ENCODE measurements around the gene MAP3K14.

The MAP3K14 gene

DNA sequence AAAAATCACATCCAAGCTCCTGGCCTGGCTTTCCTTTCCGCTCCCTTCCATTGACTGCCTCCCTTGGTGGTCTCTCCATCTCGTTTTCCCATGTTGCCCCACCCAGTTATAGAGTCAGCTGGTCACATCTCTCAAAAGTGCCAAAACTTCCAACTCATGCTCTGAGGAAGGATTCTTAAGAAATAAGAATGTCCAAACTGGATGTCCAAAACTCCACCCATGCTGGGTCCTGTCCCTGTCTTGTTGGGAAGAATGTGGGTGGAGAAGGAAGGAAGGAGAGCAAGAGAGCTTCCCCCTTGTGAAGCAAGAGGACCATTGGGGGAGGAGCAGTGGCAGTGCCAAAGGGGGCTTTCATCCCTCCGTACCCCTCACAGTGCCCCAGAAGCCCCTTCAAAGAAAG lies 44.6 kb upstream of the MAP3K14 start:
- H3K27me3 Mint-ChIP-seq (ENCODE audit: low read depth, poor library complexity) = peaks cover 35% of the 10 kb centered on the region
- TF ChIP-seq, protein P1, sequence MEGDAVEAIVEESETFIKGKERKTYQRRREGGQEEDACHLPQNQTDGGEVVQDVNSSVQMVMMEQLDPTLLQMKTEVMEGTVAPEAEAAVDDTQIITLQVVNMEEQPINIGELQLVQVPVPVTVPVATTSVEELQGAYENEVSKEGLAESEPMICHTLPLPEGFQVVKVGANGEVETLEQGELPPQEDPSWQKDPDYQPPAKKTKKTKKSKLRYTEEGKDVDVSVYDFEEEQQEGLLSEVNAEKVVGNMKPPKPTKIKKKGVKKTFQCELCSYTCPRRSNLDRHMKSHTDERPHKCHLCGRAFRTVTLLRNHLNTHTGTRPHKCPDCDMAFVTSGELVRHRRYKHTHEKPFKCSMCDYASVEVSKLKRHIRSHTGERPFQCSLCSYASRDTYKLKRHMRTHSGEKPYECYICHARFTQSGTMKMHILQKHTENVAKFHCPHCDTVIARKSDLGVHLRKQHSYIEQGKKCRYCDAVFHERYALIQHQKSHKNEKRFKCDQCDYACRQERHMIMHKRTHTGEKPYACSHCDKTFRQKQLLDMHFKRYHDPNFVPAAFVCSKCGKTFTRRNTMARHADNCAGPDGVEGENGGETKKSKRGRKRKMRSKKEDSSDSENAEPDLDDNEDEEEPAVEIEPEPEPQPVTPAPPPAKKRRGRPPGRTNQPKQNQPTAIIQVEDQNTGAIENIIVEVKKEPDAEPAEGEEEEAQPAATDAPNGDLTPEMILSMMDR (IDR thresholded peaks at IDR 0.05) = no peak
- H3K27ac Mint-ChIP-seq = no peak overlapping the region
- H3K4me1 Mint-ChIP-seq = peaks cover 14% of the 10 kb centered on the region
- H3K4me3 Mint-ChIP-seq = no peak overlapping the region
- H3K36me3 Mint-ChIP-seq (ENCODE audit: low read depth) = no peaks in the 10 kb centered on the region
- H3K9me3 Mint-ChIP-seq = peaks cover 8% of the 10 kb centered on the region
- no peak for DNase-seq

DNA sequence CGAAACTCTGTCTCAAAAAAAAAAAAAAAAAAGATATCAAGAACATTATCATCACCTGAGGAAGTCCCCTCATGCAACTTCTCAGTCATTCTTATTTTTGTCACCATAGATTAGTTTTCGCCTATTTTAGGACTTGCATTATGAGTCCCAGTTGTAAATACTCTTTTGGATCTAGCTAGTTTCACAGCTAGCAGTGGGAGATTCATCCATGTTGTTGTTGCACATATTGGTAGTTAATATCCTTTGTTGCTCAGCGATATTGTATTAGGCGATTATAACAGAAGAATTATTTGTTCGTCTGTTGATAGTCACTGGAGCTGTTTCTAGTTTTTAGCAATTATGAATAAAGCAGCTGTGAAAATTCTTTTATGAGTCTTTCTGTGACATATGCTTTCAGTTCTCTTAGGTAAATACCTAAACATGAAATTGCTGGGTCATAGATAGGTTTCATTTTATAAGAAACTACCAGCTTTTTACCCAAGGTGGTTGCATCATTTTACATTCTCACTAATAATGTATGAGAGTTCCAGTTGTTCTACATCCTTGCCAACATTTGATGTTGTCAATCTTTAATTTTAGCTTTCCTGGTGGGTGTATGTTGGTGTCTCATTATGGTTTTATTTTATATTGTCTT lies 40.7 kb upstream of the MAP3K14 start:
- Mint-ChIP-seq H3K27me3 (ENCODE audit: low read depth, poor library complexity) (peaks cover 37% of the 10 kb centered on the region), H3K4me3 (no peak overlapping the region), H3K4me1 (no peaks in the 10 kb centered on the region), H3K27ac (no peak overlapping the region), H3K36me3 (ENCODE audit: low read depth) (no peaks in the 10 kb centered on the region), H3K9me3 (peaks cover 6% of the 10 kb centered on the region)
- DNase-seq = no peak
- TF ChIP-seq, protein P1 (IDR thresholded peaks at IDR 0.05) = no peak

DNA sequence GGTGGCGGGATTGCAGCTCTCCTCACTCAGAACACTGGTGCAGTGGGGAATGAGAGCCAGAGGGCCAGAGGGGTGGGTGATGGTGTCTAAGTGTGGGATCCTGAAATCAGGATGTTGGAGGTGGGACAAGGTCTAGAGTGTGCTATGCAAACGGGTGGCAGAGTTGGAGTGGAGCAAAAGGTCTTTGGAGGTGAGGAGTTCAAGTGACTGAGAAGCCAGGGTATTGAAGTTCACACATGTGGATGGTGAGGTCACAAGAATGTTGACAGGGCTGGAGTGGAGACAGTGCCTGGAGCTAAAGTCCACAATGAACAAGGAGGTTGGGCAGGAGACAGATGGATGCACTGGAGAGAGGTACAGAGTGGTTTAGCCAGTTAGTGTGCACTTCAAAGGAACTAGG lies 38.3 kb upstream of the MAP3K14 start:
- H3K4me3 Mint-ChIP-seq = no peak overlapping the region
- peaks cover 19% of the 10 kb centered on the region for H3K9me3 Mint-ChIP-seq
- peaks cover 28% of the 10 kb centered on the region for H3K27me3 Mint-ChIP-seq (ENCODE audit: low read depth, poor library complexity)
- DNase-seq = no peak
- no peaks in the 10 kb centered on the region for H3K36me3 Mint-ChIP-seq (ENCODE audit: low read depth)
- H3K27ac Mint-ChIP-seq = no peak overlapping the region
- no peaks in the 10 kb centered on the region for H3K4me1 Mint-ChIP-seq
- TF ChIP-seq, protein P1 (IDR thresholded peaks at IDR 0.05) = no peak

DNA sequence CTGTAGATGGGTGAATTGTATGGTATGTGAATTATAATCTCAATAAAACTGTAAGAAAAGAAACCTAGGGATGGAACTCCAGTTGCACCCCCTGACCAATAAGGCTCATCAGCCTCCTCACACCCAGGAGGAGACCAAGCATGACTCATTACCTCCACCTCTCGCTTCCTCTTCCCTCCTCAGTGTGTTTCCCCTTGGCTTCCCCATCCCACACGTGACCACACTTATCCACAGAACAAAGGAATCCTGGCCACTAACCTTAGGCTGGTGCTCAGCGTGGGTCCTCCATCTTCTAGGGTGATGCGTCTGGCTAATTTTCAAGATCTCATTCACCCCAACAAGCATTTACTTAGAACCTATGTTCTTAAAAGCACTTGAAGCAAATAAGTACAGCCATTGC lies 36.2 kb upstream of the MAP3K14 start:
- Mint-ChIP-seq H3K27ac (no peak overlapping the region), H3K9me3 (peaks cover 22% of the 10 kb centered on the region), H3K4me3 (no peak overlapping the region), H3K27me3 (ENCODE audit: low read depth, poor library complexity) (peaks cover 33% of the 10 kb centered on the region), H3K36me3 (ENCODE audit: low read depth) (no peaks in the 10 kb centered on the region), H3K4me1 (no peaks in the 10 kb centered on the region)
- DNase-seq = no peak
- TF ChIP-seq, protein P1 (IDR thresholded peaks at IDR 0.05) = no peak

DNA sequence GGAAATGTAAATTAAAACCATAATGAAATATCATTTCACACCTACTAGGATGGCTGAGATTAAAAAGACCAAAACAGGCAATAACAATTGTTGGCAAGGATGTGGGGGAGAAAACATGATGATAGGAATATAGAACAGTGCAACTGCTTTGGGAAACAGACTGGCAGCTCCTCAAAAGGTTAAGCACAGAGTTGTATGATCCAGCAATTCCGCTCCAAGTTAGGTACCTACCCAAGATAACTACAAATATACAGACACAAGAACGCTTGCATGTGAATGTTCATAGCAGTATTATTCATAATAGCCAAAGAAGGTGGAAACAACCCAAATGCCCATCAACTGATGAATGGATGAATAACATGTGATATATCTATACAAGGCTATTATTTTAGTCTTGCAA lies 35.0 kb upstream of the MAP3K14 start:
- H3K36me3 Mint-ChIP-seq (ENCODE audit: low read depth) = no peaks in the 10 kb centered on the region
- no peak overlapping the region for H3K27ac Mint-ChIP-seq
- H3K4me1 Mint-ChIP-seq = no peaks in the 10 kb centered on the region
- peaks cover 22% of the 10 kb centered on the region for H3K9me3 Mint-ChIP-seq
- TF ChIP-seq, protein P1 (IDR thresholded peaks at IDR 0.05) = no peak
- H3K27me3 Mint-ChIP-seq (ENCODE audit: low read depth, poor library complexity) = peaks cover 30% of the 10 kb centered on the region
- H3K4me3 Mint-ChIP-seq = no peak overlapping the region
- no peak for DNase-seq

GRCh38 chr17:45347444-45347843 lies 30.6 kb upstream of the MAP3K14 start:
- Mint-ChIP-seq H3K36me3 (ENCODE audit: low read depth) (no peaks in the 10 kb centered on the region), H3K9me3 (peaks cover 18% of the 10 kb centered on the region)
- TF ChIP-seq, protein P1 (IDR thresholded peaks at IDR 0.05) = no peak

More at GRCh38 chr17:45347444-45347843, 30.6 kb upstream of the MAP3K14 start:
- Mint-ChIP-seq H3K27me3 (ENCODE audit: low read depth, poor library complexity) (peaks cover 18% of the 10 kb centered on the region), H3K4me1 (peaks cover 14% of the 10 kb centered on the region), H3K4me3 (no peak overlapping the region), H3K27ac (no peak overlapping the region)
- DNase-seq = no peak
